GM21423 (cell line): ENCODE results near the gene NOL4L.

Source experiments
- ATAC-seq: cut with Tn5 transposase; IDR thresholded peaks from one replicate; pipeline ENCODE4 v1.9.1; 2021; ENCODE audit warnings: mild to moderate bottlenecking, moderate library complexity; ENCODE audit not compliant: unreplicated experiment

NOL4L gene

GRCh38 chr20:32577657-32578056, 7.5 kb downstream of the NOL4L start:
- no peak for ATAC-seq

DNA sequence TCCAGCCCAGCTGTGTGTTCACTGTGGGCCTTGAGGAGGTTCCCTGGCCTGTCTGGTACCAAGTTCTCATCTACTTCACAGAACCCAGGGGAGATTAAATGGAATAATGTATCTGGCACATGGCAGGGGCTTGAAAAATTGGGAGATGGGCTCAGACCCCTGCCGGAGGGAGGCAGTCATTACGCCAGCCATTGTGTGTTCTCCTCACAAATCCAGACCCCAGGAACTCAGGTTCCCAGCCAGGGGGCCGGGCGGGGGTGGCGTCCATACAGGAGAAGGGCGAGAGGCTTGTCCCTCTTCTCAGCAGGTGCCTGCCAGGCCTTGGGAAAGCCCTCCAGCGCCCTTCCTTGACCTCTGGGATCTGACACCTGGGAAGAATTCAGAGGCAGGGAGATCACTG, 8.1 kb downstream of the NOL4L start:
- ATAC-seq: no peak

DNA sequence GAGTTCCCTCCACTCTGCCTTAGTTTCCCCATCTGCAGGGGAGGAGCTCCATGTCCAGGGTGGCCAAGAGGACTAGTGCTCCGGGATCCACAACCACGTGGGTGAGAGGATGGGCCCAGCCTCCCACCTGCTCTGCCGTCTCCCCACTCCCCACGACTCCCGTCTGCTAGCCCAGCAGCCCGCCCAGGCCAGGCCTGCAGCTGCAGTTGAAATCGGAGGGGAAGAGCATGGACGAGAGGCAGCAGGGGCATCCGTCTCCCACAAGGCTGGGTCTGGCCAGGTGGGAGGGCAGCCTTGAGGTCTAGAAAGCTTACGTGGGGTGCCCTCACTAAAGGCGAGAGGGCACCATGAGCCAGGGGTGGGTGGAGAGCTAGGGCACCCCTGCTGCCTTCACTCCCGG, 8.6 kb downstream of the NOL4L start:
- ATAC-seq: no peak

DNA sequence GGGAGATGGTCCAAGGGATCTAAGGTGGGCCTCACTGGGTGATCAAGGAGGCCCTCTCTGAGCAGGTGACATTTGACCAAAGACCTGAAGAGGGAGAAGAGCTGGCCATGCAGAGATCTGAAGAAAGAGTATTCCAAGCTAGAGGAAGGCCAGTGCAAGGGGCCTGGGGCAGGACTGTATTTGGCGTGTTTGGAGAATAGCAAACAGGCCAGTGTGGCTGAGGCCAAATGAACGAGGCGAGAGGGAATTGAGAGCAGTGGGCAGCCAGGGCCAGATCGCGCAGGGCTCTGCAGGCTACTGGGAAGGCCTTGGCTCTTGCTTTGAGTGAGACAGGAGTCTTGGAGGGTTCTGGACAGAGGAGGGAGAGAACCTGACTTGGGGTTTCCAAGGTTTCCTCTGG, 9.3 kb downstream of the NOL4L start:
- ATAC-seq: no peak

- no peak for ATAC-seq
Measured at GRCh38 chr20:32575227-32575581, 9.9 kb downstream of the NOL4L start.

GRCh38 chr20:32574296-32575226, 10.6 kb downstream of the NOL4L start:
- no peak for ATAC-seq

DNA sequence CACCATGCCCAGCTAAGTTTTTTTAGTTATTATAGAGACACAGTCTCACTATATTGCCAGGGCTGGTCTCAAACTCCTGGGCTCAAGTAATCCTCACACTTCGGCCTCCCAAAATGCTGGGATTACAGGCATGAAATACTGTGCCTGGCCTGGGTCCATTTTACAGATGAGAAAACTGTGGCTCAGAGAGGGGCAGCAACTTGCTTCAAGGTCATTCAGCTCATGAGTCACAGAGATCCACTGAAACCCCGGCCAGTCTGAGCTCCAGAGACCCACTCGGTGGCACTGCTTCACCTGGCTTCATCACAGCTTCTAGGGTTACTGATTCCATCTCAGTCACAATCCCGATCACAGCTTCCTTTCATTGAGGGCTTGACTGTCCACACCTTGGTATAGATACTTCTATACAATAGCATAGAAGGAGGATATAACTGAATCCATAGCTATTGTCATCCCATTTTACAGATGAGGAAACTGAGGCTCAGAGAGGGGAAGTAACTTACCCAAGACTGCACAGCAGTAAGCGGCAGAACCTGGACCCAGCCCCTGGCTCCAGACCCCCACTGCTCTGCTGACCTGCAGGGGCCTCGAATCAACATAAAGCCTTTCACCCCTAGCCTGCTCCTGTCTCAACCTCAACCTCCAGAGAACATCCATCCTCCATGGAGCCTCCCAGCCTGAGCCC, 11.8 kb downstream of the NOL4L start:
- ATAC-seq: no peak

- no peak for ATAC-seq
Measured at GRCh38 chr20:32572271-32572968, 12.7 kb downstream of the NOL4L start.

GRCh38 chr20:32571566-32571965, 13.6 kb downstream of the NOL4L start:
- ATAC-seq: no peak

DNA sequence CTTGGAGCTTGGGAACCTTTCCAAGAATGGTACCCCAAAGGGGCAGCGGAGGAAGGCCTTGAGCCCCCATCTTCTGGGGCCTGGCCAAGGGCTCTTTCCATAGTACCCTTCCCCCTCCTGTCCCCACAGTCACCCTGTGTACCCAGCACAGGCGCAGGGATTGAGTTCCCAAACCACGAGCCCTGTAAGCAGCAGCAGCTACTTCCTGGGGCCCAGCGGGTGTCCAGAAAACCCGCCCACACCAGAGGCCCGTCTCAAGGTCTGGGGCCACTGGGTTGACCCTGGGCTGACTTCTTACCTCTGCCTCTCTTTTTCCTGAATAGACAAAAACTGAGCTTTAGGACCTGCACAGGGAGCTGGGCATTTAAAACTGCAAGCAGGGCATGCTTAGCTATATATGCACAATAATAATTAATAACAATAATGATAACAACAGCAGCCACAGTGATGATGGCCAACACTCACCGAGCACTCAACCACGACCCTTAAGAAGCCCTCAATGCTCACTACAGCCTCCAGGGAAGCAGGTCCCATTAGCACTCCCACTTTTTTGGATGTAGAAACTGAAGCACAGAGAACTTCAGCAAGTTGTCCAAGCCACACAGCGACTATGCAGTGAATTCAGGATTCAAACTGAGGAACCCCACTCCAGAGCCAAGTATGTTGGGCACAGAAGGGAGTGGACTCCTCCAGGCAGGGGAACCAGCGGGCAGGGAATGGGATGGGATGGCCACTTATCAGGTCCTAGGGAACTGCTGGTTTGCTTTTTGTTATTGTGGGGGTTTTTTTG, 14.5 kb downstream of the NOL4L start:
- ATAC-seq: no peak

DNA sequence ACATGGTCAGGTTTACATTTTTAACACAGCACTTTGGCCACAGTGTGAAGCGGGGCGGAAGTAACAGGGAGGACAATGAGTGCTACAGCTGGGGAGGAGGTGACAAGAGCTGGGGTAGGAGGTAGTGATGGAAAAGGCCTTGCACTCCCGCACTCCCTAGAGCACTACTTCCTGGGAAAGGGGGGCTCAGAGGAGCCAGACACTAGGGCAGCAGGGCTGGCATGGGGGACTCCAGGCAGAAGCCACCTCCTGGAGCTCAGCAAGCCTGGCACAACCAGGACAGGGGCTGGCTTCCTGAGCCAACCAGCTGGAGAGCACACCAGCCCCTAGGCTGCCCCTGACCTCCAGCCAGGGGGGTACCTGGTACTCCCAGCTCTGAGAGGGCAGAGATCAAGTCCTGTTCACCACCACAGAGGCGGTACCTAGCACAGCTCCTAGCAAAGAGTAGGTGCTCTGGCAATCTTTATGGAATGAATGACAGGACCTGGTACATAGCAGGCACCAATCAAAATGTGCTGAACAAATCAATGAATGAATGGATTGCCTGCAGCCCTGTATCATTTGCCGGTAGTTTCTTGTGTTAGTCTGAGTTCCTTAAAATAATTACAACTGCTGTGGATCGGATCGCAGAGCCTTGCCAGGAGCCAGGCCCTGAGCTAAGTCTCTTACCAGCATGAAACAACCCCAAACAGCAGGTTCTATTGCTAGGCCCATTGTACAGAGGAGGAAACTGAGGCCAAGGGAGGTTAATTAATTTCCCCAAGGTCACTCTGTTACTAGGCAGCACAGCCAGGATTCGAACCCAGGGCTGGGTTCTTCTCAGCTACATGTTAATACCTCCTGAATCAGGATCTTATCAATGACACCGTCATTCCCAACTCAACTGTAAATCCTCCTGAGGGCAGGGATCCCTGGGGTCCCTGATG, 15.5 kb downstream of the NOL4L start:
- ATAC-seq: no peak

DNA sequence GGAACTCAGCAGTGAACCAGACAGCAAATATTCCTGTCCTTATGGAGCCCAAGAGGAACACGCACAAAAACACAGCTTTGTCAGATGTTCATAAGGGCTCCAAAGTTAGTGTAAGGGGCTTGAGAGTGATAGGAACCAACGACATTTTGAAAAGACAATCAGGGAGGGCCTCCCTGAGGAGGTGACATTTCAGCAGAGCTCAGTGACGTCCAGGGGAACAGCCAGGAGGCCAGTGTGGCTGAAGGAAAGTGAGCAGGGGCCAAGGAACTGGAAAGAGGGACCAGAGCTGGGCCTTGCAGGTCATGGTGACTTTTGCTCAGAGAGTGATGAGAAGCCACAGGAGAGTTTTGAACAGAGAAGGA, 16.1 kb downstream of the NOL4L start:
- no peak for ATAC-seq

DNA sequence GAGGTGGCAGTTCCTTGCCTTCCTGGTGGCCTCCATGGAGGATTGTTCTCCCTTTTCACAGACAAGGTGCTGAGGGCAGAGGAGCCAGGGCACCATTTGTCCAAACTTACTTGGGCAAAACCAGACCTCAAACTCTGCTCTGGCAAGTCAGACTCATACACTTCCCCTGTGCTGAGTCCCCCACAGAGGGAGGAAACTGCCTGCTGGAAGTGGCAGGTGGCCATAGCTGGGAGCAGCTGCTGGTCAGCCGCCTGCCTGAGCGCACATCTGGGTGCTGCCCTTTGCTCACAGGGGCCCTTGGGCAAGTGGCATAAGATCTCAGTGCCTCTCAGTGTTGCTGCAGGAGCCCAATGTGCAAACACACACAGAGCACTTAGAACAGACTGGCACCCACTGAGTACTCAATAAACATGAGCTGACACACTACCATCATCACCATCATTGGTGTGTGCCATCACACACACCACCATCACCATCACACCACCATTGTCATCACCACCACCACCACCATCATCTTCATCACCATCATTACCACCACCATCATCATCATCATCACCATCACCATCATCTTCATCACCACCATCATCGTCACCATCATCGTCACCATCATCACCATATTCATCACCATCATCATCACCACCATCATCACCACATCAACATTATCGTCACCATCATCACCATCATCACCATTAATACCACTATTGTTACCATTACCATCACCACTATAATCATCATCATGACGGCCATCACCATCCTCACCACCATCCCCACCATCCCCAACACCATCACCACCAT, 17.6 kb downstream of the NOL4L start:
- no peak for ATAC-seq

- ATAC-seq: no peak
Measured at GRCh38 chr20:32566379-32567374, 18.5 kb downstream of the NOL4L start.

DNA sequence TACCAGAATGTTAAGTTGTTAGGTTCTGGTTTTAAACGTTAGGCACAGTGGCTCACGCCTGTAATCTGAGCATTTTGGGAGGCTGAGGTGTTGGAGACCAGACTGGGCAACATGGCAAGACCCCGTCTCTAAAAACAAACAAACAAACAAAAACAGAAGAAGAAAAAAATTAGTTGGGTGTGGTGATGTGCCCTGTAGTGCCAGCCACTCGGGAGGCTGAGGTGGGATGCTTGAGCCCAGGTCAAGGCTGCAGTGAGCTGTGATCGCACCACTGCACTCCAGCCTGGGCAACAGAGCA, 19.4 kb downstream of the NOL4L start:
- no peak for ATAC-seq

DNA sequence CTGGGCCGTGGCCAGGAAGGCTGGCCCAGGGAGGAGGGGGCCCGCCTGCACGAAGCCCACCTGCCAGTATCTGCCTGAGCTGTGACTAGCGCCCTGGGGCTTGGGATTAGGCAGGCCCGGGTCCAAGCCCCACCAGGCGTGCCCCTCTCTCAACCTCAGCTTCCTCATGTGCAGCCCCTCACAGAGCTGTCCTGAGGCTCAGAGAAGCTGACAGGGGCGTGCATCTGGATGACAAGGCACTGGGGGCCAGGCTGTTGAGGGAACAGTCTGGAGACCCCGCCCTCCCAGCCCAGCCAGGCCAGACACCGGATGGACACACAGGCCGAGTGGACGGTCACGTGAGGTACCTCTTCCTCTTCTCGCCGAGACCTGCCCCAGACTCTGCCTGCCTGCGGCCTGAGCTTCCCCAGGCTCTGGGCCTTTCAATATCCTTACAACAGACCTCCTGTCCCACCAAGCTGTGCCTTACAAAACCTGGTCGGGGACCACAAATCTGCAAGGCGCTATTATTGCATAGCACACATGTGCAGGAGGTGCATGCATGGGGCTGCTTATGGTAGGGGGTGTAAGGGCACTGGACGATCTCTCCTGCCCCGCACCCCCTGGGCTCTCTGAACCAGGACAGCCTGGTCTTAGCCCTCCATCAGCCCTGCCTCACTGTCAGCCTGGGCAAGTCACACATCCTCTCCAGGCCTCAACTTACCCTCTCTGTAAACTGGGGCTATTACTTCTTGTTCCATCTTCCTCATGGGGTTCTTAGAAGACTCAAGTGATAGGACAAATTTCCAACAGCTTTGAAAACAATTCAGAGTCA, 20.0 kb downstream of the NOL4L start:
- no peak for ATAC-seq

DNA sequence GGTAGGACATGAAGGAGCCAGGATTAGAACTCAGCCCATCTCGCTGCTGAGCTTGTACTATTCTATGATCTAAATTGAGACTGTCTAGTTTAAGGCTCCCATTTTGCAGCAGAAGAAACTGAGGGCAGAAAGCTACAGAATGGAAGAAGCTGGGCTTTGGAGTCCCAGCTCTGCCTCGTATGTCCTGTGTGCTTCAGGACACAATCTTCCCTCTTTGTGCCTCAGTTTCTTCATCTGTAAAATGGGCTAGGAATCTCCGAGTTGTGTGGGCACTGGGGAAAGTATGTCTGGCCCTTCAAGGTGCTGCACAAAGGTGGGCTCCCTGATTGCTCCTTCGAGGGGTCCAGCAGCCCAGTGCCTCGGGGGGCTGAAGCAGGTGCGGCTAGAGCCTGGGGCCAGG, 20.7 kb downstream of the NOL4L start:
- ATAC-seq: no peak
